HEK293T (cell line): ENCODE measurements around the gene PDE10A.

Source experiments
- BHLHE40 ChIP-seq: fragments of 450-650 bp; IDR thresholded peaks from 2 replicates; pipeline ENCODE4 v1.6.1; 2016; ENCODE audit warnings: mild to moderate bottlenecking, moderate library complexity, borderline replicate concordance
- CTBP1 ChIP-seq: fragments of 450-650 bp; IDR thresholded peaks from 2 replicates; pipeline ENCODE4 v1.6.1; 2016; ENCODE audit warnings: borderline replicate concordance
- FOXA1 ChIP-seq: fragments of 450-650 bp; IDR thresholded peaks from 2 replicates; pipeline ENCODE4 v1.6.1; 2016; ENCODE audit warnings: mild to moderate bottlenecking
- HDGF ChIP-seq: fragments of 450-650 bp; IDR thresholded peaks from 2 replicates; pipeline ENCODE4 v1.6.1; 2017; ENCODE audit warnings: antibody characterized with exemption, borderline replicate concordance
- L3MBTL2 ChIP-seq: fragments of 450-650 bp; conservative IDR thresholded peaks from 2 replicates; pipeline ENCODE4 v1.6.1; 2016; ENCODE audit warnings: mild to moderate bottlenecking
- LEF1 ChIP-seq: fragments of 450-650 bp; IDR thresholded peaks from 2 replicates; pipeline ENCODE4 v1.6.1; 2017; ENCODE audit warnings: mild to moderate bottlenecking, borderline replicate concordance
- NFRKB ChIP-seq: fragments of 450-650 bp; IDR thresholded peaks from 2 replicates; pipeline ENCODE4 v1.6.1; 2016; ENCODE audit warnings: mild to moderate bottlenecking, moderate library complexity
- SP1 ChIP-seq: fragments of 450-650 bp; IDR thresholded peaks from 2 replicates; pipeline ENCODE4 v1.6.1; 2017
- SUZ12 ChIP-seq: fragments of 450-650 bp; IDR thresholded peaks from 2 replicates; pipeline ENCODE4 v1.6.1; 2016; ENCODE audit warnings: mild to moderate bottlenecking
- TARDBP ChIP-seq: fragments of 450-650 bp; IDR thresholded peaks from 2 replicates; pipeline ENCODE4 v1.6.1; 2016

- TF ChIP-seq FOXA1 (no peak), SP1 (no peak), LEF1 (no peak), L3MBTL2 (no peak), HDGF (no peak), SUZ12 (no peak), NFRKB (no peak), BHLHE40 (no peak), TARDBP (no peak), CTBP1 (no peak)
Measured at GRCh38 chr6:165557674-165558073, 105.4 kb downstream of the PDE10A start.
